ENCODE measurements around the gene MMD2. TPM values are rescaled to one million over a fixed set of nuclear protein-coding genes. Genes with fewer than 3 reads are reported as not detected.

The MMD2 gene
- total and polyA plus RNA-seq, 2 donors (not counting 3 experiments of a cell fraction or from before 2014, with no cell fraction given): not detected

DNA sequence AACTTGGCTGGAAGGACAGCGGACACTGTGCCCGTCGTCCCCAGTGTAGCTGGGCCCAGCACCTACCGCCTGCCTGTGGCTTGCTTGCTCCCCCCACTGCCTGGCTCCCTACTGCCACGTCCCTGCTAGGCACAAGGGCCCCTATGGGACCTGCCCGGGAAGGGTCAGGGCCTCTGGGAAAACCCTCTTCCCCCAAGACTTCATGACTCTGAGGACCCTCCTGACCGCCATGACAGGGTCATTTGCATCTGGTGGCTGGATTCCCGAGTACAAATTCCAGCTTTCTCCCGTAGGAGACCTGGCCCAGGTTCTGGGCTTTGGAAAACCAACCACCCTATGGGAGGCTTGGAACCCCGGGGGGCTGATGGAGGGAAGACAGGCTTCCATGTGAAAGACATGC lies 1.4 kb upstream of the MMD2 start:
- dilution Hi-C loops (cut with MboI; ENCODE audit: extremely low pct_ligation_motif_present, low sequenced_read_pairs) (no loop called here), intact Hi-C loops (cut with micrococcal nuclease) (no loop called here)
- H3K36me3 ChIP-seq (ENCODE audit: control insufficient read depth in 2 of 2, extremely low read depth in 1 of 2, insufficient read depth in 2 of 2, low read length in 2 of 2): no peaks in the 10 kb centered on the region
- H3K27me3 ChIP-seq (ENCODE audit: control insufficient read depth in 2 of 2, insufficient read depth in 2 of 2, low read length in 2 of 2): peaks cover 13% of the 10 kb centered on the region in 2 experiments
- no peak overlapping the region for H2AFZ ChIP-seq (ENCODE audit: low read depth, low read length)
- ChIA-PET CTCF (interaction anchor here (0.7 kb wide), 1 partner anchor 129 kb away, joined by 3 read pairs; no protein-coding TSS in a partner anchor), POLR2A (no interaction called here)
- no peaks in the 10 kb centered on the region for H4K20me1 ChIP-seq (replicated peaks; ENCODE audit: control insufficient read depth, extremely low read depth, insufficient read depth, low read length)
- H3K9me3 ChIP-seq (replicated peaks; ENCODE audit: control insufficient read depth, insufficient read depth, low read length): no peaks in the 10 kb centered on the region
- no peaks in the 10 kb centered on the region for H3K9me1 ChIP-seq (replicated peaks; ENCODE audit: control insufficient read depth, extremely low read depth, insufficient read depth, low read length)
- no peaks in the 10 kb centered on the region for H3K4me1 ChIP-seq (ENCODE audit: control insufficient read depth, extremely low read depth, insufficient read depth, low read length)
- H3K4me2 ChIP-seq (ENCODE audit: insufficient read depth, low read length): no peak overlapping the region
- H3K79me2 ChIP-seq (ENCODE audit: control insufficient read depth, insufficient read depth, low read length): no peaks in the 10 kb centered on the region
- no peak for TF ChIP-seq GATA2 (IDR thresholded peaks at IDR 0.05; ENCODE audit: insufficient read depth, insufficient read length, low read depth, low read length)
- no peak for TF ChIP-seq POLR2AphosphoS5 (IDR thresholded peaks at IDR 0.05; ENCODE audit: insufficient read depth, low read depth, low read length)
- TF ChIP-seq EZH2 (IDR thresholded peaks at IDR 0.05; ENCODE audit: borderline replicate concordance, low read depth, low read length, severe bottlenecking): no peak
- TF ChIP-seq JUN (IDR thresholded peaks at IDR 0.05; ENCODE audit: borderline replicate concordance, insufficient read depth, insufficient read length, low read depth): no peak
- TF ChIP-seq FOS (IDR thresholded peaks at IDR 0.05; ENCODE audit: borderline replicate concordance, insufficient read depth, low read length): no peak
- TF ChIP-seq, protein P1, sequence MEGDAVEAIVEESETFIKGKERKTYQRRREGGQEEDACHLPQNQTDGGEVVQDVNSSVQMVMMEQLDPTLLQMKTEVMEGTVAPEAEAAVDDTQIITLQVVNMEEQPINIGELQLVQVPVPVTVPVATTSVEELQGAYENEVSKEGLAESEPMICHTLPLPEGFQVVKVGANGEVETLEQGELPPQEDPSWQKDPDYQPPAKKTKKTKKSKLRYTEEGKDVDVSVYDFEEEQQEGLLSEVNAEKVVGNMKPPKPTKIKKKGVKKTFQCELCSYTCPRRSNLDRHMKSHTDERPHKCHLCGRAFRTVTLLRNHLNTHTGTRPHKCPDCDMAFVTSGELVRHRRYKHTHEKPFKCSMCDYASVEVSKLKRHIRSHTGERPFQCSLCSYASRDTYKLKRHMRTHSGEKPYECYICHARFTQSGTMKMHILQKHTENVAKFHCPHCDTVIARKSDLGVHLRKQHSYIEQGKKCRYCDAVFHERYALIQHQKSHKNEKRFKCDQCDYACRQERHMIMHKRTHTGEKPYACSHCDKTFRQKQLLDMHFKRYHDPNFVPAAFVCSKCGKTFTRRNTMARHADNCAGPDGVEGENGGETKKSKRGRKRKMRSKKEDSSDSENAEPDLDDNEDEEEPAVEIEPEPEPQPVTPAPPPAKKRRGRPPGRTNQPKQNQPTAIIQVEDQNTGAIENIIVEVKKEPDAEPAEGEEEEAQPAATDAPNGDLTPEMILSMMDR (IDR thresholded peaks at IDR 0.05; ENCODE audit: extremely low read depth in 1 of 2, insufficient read depth in 1 of 2, low read depth in 1 of 2, low read length in 2 of 2): no peak
- TF ChIP-seq POLR2A (IDR thresholded peaks at IDR 0.05; ENCODE audit: low read depth, low read length): no peak
- no peak for TF ChIP-seq MYC (IDR thresholded peaks at IDR 0.05; ENCODE audit: low read depth, low read length)
- TF ChIP-seq, protein P2, sequence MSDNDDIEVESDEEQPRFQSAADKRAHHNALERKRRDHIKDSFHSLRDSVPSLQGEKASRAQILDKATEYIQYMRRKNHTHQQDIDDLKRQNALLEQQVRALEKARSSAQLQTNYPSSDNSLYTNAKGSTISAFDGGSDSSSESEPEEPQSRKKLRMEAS (IDR thresholded peaks at IDR 0.05; ENCODE audit: insufficient read depth, insufficient read length): no peak
- DNase-seq (ENCODE audit: low read depth, low spot score): no peak
- no peak overlapping the region for H3K4me3 ChIP-seq (replicated peaks in 1 of 3; ENCODE audit: insufficient read depth in 1 of 3, low read depth in 1 of 3, low read length in 3 of 3)
- no peak for FAIRE-seq
- BruUV-seq (replicated peaks): no TSS peak
- no peak overlapping the region for H3K27ac ChIP-seq (ENCODE audit: insufficient read depth, low read depth, low read length)
- H3K9ac ChIP-seq (replicated peaks; ENCODE audit: extremely low read depth, insufficient read depth, low read length): no peak overlapping the region
